GM20000 (cell line): ENCODE data around the gene PCP2.

Source experiments
- DNase-seq: peaks from one replicate; pipeline ENCODE4 v3.0.0; 2012; ENCODE audit warnings: low spot score
- TF ChIP-seq, protein P1 (sequence below): IDR thresholded peaks from 2 replicates; pipeline ENCODE4 v1.5.1; 2012; ENCODE audit warnings: mild to moderate bottlenecking, control low read depth; ENCODE audit errors: extremely low read depth, missing control alignments

The PCP2 gene

GRCh38 chr19:7606289-7606688, 27.2 kb downstream of the PCP2 start:
- TF ChIP-seq, protein P1, sequence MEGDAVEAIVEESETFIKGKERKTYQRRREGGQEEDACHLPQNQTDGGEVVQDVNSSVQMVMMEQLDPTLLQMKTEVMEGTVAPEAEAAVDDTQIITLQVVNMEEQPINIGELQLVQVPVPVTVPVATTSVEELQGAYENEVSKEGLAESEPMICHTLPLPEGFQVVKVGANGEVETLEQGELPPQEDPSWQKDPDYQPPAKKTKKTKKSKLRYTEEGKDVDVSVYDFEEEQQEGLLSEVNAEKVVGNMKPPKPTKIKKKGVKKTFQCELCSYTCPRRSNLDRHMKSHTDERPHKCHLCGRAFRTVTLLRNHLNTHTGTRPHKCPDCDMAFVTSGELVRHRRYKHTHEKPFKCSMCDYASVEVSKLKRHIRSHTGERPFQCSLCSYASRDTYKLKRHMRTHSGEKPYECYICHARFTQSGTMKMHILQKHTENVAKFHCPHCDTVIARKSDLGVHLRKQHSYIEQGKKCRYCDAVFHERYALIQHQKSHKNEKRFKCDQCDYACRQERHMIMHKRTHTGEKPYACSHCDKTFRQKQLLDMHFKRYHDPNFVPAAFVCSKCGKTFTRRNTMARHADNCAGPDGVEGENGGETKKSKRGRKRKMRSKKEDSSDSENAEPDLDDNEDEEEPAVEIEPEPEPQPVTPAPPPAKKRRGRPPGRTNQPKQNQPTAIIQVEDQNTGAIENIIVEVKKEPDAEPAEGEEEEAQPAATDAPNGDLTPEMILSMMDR: no peak
- no peak for DNase-seq

DNA sequence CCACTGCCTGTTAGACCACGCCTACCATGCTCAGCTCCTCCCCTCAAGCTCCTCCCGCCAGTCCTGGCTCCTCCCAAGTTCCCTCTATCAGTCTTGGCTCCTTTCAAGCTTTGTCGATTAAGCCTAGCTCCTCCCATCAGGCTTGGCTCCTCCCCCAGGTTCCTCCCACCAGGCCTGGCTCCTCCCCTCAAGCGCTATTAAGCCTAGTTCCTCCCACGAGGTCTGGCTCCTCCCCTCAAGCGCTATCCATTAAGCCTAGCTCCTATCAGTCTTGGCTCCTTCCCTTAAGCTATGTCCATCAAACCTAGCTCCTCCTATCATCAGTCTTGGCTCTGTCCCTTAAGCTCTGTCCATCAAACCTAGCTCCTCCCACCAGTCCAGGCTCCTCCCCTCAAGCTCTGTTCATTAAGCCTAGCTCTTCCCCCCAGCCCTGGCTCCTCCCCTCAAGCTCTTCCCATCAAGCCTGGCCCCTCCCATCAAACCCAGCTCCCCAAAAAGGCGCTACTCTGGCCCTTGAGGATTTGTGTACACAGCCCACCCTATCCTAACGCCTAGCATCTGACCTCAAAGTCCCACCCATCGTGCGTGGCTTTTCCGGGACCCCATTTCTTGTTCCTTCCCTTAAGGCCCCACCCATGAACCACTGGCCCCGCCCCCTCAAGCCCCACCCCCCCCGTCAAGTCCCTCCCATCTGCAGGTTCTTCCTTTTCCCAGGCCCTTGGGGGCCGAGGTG, 27.9 kb downstream of the PCP2 start:
- DNase-seq: no peak
- TF ChIP-seq, protein P1: no peak

DNA sequence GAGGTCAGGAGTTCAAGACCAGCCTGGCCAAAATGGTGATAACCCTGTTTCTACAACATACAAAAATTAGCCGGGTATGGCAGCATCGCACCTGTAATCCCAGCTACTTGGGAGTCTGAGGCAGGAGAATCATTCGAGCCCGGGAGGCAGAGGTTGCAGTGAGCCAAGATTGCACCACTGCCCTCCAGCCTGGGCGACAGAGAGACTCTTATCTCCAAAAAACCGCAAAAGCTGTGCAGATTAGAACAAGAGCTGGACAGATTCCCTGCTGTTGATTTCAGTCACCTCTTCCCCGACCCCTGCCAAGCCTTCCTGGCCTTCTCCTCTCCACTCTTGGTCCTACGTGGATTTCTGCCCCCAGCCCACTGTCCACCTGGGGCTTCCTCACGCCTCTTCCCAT, 29.6 kb downstream of the PCP2 start:
- no peak for DNase-seq
- TF ChIP-seq, protein P1: no peak

DNA sequence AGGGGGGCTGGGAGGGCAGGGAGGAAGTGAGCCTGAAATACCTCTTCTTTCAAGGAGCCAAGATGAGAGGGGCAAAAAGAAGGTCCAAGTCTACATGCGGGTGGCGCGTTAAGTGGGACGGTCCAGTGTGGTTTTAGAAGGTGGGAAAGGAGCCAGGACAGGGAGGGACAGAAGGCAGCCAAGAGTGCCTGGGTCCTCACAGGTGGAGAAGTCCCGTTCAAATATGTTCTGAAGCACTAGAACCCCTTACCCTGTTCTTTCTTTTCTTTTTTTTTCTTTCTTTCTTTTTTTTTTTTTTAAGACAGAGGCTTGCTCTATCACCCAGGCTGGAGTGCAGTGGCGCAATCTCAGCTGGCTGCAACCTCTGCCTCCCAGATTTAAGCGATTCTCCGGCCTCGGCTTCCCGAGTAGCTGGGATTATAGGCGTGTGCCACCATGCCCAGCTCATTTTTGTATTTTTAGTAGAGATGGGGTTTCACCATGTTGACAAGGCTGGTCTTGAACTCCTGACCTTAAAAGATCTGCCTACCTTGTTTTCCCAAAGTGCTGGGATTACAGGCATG, 30.5 kb downstream of the PCP2 start:
- DNase-seq: no peak
- TF ChIP-seq, protein P1: no peak

GRCh38 chr19:7602240-7602934, 31.1 kb downstream of the PCP2 start:
- TF ChIP-seq, protein P1: no peak

DNA sequence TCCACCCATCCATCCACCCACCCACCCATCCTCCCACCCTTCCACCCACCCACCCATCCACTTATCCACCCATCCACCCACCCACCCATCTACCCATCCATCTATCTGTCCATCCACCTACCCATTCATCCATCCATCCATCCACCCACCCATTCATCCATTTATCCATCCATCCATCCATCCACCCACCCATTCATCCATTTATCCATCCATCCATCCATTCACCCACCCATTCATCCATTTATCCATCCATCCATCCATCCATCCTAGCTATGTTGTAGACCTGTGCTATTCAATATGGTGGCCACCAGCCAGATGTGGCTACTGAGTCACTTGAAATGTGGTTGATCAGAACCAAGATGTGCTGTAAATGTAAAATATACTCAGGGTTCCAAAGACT, 32.8 kb downstream of the PCP2 start:
- no peak for DNase-seq
- TF ChIP-seq, protein P1: no peak

More at GRCh38 chr19:7602240-7602934, 31.1 kb downstream of the PCP2 start:
- DNase-seq: peak; percentile 4

- no peak for DNase-seq
- TF ChIP-seq, protein P1: no peak
Observed at GRCh38 chr19:7598180-7598579, 35.3 kb downstream of the PCP2 start.
